Duodenal mucosa (tissue), 2 donors: ENCODE data around the gene GLI2.
A peak's percentile ranks its signal among the peaks of the same experiment; 100 is the strongest.

Experiments used
- H3K27ac ChIP-seq: one replicate; pipeline ENCODE4 v1.7.0; 2013; ENCODE audit warnings: low read depth, low read length
- H3K27me3 ChIP-seq, 2 donors: one replicate each; pipeline ENCODE4 v1.7.0; 2013; ENCODE audit warnings: low read length in 2 of 2, control low read depth in 1 of 2; ENCODE audit not compliant: insufficient read depth in 2 of 2, control insufficient read depth in 1 of 2
- H3K36me3 ChIP-seq, 2 donors: one replicate each; pipeline ENCODE4 v1.7.0; 2013; ENCODE audit warnings: low read length in 2 of 2, control low read depth in 1 of 2; ENCODE audit not compliant: insufficient read depth in 2 of 2, control insufficient read depth in 1 of 2
- H3K4me1 ChIP-seq, 2 donors: one replicate each; pipeline ENCODE4 v1.7.0; 2013; ENCODE audit warnings: low read length in 2 of 2, control low read depth in 1 of 2; ENCODE audit not compliant: insufficient read depth in 2 of 2, control insufficient read depth in 1 of 2
- H3K4me3 ChIP-seq, 2 donors: one replicate each; pipeline ENCODE4 v1.7.0; 2013; ENCODE audit warnings: low read length in 2 of 2, low read depth in 1 of 2
- H3K9ac ChIP-seq, 2 donors: one replicate each; pipeline ENCODE4 v1.7.0; 2013; ENCODE audit warnings: low read length in 2 of 2, low read depth in 1 of 2
- H3K9me3 ChIP-seq, 2 donors: one replicate each; pipeline ENCODE4 v1.7.0; 2013; ENCODE audit warnings: low read length in 2 of 2, control low read depth in 1 of 2; ENCODE audit not compliant: control insufficient read depth in 1 of 2

GLI2 gene

GRCh38 chr2:120754067-120754960, 18.6 kb downstream of the GLI2 start:
- Histone ChIP-seq H3K36me3 (no peaks in the 10 kb centered on the region), H3K4me3 (no peak overlapping the region), H3K4me1 (no peaks in the 10 kb centered on the region), H3K27ac (no peak overlapping the region), H3K9me3 (no peaks in the 10 kb centered on the region), H3K27me3 (no peaks in the 10 kb centered on the region), H3K9ac (no peak overlapping the region)

DNA sequence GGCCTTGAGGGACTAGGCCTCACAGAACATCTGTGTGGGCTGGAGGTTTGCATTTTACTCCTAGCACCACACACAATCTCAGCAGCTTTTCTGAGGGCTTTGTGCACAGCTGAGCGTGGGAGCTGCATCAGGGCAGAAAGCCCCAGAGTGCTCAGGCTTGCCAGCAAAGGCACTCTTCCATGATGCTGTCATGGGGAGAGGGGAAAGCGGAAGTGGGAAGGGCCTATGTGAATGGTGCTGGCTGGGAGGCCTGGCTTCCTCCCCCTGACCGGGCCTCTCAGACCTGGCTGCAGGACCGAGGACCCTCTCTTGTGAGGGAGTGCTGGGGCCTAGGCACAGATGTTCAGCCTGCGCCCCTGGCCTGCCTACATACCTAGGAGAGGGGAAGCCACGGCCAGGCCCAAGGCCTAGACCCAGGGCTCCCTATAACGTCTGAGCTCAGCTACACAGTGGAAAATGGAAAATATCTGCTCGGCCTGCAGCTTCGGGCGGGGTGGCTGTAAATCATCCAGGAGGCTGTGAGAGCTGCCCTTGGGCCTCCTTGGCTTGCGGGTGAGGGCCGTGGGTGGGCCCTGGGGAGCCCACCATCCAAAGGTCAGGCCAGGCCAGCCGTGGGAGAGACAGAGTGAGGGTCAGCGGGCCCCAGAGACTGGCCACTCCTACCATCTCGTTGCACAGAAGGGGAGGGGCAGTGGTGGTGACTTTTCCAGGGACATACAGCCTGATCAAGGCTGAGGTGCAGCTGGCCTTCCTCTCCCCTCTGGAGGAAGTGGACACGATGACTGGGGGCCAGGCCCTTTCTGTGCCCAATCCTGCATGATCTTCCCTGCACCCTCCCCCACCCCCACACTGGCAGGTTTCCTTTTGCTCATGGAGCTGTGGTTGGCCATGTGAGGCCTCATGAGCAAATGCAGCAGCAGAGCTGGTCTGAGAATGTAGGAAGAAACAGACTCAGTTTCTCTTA, 22.8 kb downstream of the GLI2 start:
- no peaks in the 10 kb centered on the region for H3K4me1 ChIP-seq
- no peaks in the 10 kb centered on the region for H3K36me3 ChIP-seq
- no peak overlapping the region for H3K4me3 ChIP-seq
- H3K9ac ChIP-seq: no peak overlapping the region
- no peaks in the 10 kb centered on the region for H3K27me3 ChIP-seq
- peak overlapping the region; percentile 39 for H3K27ac ChIP-seq
- no peaks in the 10 kb centered on the region for H3K9me3 ChIP-seq

- H3K27ac ChIP-seq: no peak overlapping the region
- no peaks in the 10 kb centered on the region for H3K4me1 ChIP-seq
- no peak overlapping the region for H3K4me3 ChIP-seq
- H3K9me3 ChIP-seq: no peaks in the 10 kb centered on the region
- no peak overlapping the region for H3K9ac ChIP-seq
- no peaks in the 10 kb centered on the region for H3K36me3 ChIP-seq
- H3K27me3 ChIP-seq: no peaks in the 10 kb centered on the region
Observed at GRCh38 chr2:120759543-120760331, 24.1 kb downstream of the GLI2 start.

GRCh38 chr2:120760446-120761135, 24.9 kb downstream of the GLI2 start:
- H3K27ac ChIP-seq: no peak overlapping the region
- H3K4me3 ChIP-seq: no peak overlapping the region
- H3K27me3 ChIP-seq: no peaks in the 10 kb centered on the region
- H3K36me3 ChIP-seq: no peaks in the 10 kb centered on the region
- H3K9me3 ChIP-seq: no peaks in the 10 kb centered on the region
- H3K9ac ChIP-seq: no peak overlapping the region
- H3K4me1 ChIP-seq: no peaks in the 10 kb centered on the region

DNA sequence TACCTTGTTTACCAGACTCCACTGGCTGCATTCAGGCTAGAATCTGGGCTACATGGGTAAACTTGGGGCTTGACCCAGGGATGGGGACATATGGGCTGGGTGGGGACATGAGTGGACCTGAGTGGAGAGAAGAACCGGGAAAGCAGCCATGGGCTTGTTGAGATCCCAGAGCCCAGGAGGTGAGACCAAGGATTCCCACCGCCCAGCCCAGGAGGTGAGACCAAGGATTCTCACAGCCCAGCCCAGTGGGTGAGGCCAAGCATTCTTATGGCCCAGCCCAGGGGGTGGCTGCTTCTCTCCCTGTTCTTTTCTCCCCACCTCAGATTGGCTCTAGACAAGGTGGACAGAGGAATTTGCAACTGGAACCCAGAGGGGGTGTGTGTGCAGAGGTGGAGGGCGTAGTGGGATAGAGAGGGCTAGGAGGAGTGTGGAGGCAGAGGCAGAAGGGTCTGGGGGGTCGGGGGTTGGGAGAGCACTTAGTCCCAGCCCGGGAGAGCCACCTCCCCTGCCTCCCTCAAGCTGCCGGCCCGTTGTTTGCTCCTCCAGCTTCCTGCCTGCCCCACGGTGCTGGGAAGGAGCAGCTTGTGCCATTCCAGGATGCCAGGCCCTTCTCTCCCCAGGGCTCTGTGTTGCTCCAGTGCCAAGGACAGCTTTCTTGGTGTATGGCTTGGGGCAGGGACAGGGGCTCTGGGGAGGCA, 25.6 kb downstream of the GLI2 start:
- Histone ChIP-seq H3K9ac (no peak overlapping the region), H3K4me1 (no peaks in the 10 kb centered on the region), H3K9me3 (no peaks in the 10 kb centered on the region), H3K36me3 (no peaks in the 10 kb centered on the region), H3K27ac (no peak overlapping the region), H3K4me3 (no peak overlapping the region), H3K27me3 (no peaks in the 10 kb centered on the region)

- Histone ChIP-seq H3K27me3 (no peaks in the 10 kb centered on the region), H3K27ac (no peak overlapping the region), H3K4me1 (no peaks in the 10 kb centered on the region), H3K4me3 (no peak overlapping the region), H3K36me3 (no peaks in the 10 kb centered on the region), H3K9me3 (no peaks in the 10 kb centered on the region), H3K9ac (no peak overlapping the region)
Observed at GRCh38 chr2:120761911-120762310, 26.2 kb downstream of the GLI2 start.

DNA sequence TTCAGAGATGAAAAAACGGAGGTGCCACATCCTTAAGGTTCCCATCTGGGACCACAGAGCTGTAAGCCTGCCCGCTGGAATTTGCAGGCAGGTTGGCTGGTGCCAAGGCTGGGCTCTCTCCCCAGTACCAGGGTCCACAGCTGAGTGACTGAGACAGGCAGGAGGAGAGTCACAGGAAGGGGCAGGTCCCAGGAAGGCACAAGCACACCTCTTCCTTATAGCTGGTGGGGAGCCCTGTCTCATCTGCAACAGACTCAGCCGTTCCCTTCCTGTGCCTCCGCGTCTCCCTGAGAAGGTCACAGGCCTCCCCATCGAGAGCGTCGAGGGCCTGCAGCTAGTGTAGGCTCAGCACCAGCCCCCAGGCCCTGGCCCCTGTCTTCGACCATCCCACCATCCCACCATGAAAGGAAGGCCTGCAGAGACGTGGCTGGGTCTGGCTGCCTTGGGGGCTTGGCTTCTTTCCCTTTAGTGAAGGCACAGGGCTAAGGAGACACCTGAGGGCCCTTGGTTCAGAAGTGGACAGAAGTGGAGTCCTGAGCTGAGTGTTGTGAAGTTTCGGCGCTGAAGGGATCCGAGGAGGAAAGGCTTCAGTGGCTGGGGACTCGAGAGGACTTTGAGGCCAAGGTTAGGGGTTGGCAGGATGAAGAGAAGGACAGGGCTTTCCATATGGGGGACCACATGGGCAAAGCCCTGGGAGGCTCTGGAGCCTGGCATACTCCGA, 26.8 kb downstream of the GLI2 start:
- no peaks in the 10 kb centered on the region for H3K4me1 ChIP-seq
- H3K27me3 ChIP-seq: no peaks in the 10 kb centered on the region
- no peaks in the 10 kb centered on the region for H3K36me3 ChIP-seq
- no peak overlapping the region for H3K27ac ChIP-seq
- H3K9me3 ChIP-seq: no peaks in the 10 kb centered on the region
- H3K9ac ChIP-seq: no peak overlapping the region
- no peak overlapping the region for H3K4me3 ChIP-seq

GRCh38 chr2:120763508-120763907, 27.8 kb downstream of the GLI2 start:
- Histone ChIP-seq H3K4me1 (no peaks in the 10 kb centered on the region), H3K9ac (no peak overlapping the region)

More at GRCh38 chr2:120763508-120763907, 27.8 kb downstream of the GLI2 start:
- Histone ChIP-seq H3K36me3 (no peaks in the 10 kb centered on the region), H3K9me3 (no peaks in the 10 kb centered on the region), H3K4me3 (no peak overlapping the region), H3K27me3 (no peaks in the 10 kb centered on the region), H3K27ac (no peak overlapping the region)
